Lung microvascular endothelial cell (primary cell): ENCODE data around the gene MGST2. TPM values are rescaled to one million over a fixed set of nuclear protein-coding genes. Genes with fewer than 3 reads are reported as not detected.
"Not testable (repeated sequence)": the region's sequence is repeated elsewhere in the genome, so short reads cannot be mapped to it uniquely, and the experiment has no call there.

Experiments
- DNase-seq, 2 donors: peaks; one replicate each; pipeline versions ENCODE4 v3.0.0 to v3.0.0-alpha.2; 2010; ENCODE audit warnings: low read depth in 2 of 2
- total RNA-seq: library from RNA; depleted of rRNA; stranded (reverse); fragments of >200 nt; gene quantifications from 2 replicates; pipeline ENCODE4 v1.2.1, GENCODE V29; 2014

The MGST2 gene
- 60.1 and 79.4 TPM in 2 replicates for total RNA-seq

- peak; percentile 94 to 97 for DNase-seq
These were observed at the start of gene MGST2 for GRCh38 chr4:139665690-139666529. Gene MGST2, plus strand, starts transcription at chr4:139665819. Its CDS starts 201 bp downstream, at chr4:139666020.

DNA sequence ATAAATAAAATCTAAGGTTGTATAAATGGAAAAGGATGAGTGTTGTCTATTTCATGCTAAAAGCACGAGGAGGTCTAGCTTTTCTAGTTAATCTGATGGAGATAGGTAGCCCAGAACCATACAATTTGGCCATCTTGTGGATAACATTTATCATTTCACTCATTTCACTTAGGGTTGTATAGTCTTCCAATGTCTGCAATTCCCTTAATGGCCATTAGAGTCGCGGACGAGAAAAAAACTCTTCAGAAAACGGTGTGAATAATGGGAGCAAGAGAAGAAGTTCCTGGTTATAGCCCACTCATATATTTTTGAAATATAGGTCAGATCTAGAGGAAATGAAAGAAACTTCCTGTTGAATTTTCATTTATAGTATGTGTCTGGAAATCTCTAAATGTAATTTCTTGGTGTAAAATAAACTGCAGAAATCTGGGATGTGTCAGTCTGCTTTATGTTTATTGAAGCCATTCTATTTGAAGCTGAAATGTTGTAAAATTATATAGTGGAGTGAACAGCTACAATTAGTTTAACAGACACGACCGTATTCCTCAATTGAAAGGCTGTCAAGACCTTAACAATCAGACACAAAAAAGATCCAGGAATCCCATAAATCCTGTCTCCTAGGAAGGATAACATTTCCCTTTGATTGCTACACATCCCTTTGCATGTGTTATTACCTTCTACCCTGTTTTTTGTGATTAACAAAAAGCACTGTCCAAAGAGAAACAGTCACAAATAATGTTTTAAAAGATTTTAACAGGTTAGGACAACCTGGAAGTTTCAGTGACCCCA lies 47.7 kb upstream of the MGST2 start:
- peak in 1 of 2 donors; percentile 42 for DNase-seq

- DNase-seq = peak; percentile 33 to 43
These were observed 46.0 kb upstream of the MGST2 start for GRCh38 chr4:139619644-139620043.

GRCh38 chr4:139622901-139623381 lies 42.7 kb upstream of the MGST2 start:
- DNase-seq = no peak

- DNase-seq = no peak
These were observed 41.1 kb upstream of the MGST2 start for GRCh38 chr4:139624441-139625092.

DNA sequence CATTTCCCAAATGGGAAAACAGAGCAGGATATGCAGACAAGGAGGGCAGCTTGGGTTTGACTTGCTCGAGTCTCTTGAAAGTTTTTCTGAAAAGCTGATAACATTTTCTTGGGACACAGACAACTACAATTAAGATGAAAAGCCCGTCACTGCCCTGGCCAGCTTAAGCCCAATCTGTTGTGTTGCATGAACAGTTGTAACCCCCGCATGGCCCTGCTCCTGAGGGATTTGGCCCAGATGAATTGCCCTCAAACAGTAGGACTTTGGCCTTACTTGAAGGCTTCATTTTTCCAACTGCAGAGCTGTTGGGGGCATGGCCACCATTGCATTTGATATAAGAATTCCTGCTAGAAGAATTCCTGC lies 40.5 kb upstream of the MGST2 start:
- no peak for DNase-seq

DNA sequence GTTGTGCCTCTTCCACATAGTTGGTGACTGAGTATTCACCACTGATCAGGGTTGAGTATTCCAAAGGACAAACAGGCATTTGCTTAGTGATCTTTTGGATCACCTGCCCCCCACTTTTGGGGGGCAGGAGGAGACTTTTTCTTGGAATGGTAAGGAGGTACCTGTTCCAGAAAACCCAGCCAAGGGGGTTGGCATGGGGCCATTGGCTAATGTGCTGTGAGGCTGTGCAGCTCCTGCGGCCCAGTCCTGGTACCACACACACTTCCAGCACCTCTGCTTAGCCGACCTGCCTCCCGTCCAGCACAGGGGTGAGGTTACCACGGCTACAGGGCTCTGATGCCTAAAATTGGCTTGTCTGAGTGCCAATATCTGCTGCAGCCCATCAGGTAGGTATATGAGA lies 40.1 kb upstream of the MGST2 start:
- DNase-seq = no peak

GRCh38 chr4:139628184-139629012 lies 37.2 kb upstream of the MGST2 start:
- no peak for DNase-seq

DNA sequence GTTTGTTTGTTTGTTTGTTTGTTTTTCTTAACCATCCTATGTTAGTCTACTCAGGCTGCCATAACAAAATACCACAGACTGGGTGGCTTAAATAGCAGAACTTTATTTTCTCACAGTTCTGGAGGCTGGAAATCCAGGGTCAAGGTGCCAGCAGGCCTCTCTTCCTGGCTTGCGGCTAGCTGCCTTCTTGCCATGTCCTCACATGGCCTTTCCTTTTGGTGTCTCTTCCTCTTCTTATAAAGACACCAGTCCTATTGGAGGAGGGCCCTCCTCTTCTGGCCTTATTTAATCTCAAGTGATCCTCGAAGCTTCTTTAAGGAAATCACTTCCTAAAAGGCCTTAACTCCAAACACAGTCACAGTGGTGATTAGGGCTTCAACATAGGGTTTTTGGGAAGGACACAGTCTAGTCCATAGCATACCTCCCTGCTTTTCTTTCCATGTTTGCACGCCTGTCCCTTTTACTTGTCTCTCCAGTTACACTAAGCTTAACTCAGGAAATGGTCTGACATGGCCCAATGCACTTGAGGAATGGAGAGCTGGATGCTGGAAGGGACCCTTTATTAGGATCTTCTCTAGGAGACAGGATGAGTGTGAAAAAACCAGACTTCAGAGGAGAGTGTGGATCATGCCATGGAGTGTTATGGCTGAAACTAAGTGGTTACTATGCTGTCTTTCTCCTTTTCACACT lies 36.0 kb upstream of the MGST2 start:
- DNase-seq = no peak

DNA sequence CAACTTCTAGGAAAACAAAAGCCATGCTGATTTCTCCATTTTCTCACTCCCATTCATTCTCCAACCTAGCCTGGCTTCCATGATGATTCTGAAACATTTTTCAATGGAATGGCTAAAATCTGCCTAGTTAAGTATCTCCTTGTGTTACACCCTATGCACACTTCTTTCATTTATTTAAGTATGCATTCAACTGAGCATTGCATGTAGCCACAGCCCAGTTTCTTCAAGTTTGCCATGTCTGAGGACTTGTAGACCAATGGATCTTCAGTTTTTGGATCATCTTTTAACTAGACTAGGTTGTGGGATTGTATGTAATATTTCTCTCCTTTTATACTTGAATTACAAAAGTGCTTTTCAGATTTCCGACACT lies 35.5 kb upstream of the MGST2 start:
- DNase-seq = no peak

- DNase-seq = no peak
These were observed 34.6 kb upstream of the MGST2 start for GRCh38 chr4:139630991-139631390.

DNA sequence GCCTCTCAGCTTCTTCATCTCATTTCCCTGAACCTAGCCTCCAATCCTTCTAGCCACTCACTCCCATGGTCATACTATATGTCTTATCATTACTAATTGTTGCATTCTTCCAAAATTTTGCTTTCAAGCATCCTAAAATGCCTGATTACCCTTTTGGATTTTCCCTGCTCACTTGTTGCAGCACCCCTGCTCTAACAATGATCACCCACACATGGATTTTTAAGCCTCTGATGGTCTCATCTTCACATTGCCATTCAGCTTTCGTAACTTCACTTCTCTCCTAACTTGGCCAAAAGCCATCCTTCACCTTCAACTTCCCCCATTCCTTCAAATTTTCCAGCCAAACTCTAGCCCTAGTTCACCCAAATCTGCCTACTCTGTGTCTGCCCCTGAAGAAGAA lies 33.8 kb upstream of the MGST2 start:
- DNase-seq = no peak

DNA sequence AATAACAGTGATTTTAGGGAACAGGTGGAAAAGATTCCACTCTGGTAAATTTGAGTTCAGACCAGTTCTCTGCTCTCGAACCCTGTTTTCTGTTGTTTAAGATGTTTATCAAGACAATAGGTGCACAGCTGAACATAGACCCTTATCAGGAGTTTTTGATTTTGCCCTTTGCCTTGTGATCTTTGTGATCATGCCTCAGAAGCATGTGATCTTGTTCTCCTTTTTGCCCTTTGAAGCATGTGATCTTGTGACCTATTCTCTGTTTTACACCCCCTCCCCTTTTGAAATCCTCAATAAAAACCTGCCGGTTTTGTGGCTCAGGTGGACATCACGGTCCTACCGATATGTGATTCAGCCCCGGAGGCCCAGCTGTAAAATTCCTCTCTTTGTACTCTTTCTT lies 32.9 kb upstream of the MGST2 start:
- DNase-seq = not testable (repeated sequence)

DNA sequence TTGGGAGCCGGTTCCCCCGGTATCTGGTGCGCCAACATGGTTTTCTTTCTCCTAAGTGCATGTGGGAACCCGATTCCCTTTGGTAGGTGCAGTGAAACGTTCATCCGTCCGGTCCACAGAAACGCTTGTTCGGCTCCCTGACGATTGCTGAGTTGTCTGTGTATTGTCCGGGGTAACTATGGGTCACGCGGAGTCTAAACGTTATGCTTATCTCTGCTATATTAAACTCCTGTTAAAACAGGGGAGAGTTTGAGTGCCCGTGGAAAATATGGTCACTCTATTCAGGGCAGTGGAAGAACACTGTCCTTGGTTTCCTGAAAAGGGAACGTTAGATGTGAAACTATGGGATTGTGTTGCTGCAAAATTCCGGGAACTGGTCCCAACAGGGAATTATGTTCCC lies 32.4 kb upstream of the MGST2 start:
- peak in 1 of 2 donors; percentile 59 for DNase-seq

GRCh38 chr4:139633661-139634060 lies 32.0 kb upstream of the MGST2 start:
- DNase-seq = peak; percentile 28 to 76

DNA sequence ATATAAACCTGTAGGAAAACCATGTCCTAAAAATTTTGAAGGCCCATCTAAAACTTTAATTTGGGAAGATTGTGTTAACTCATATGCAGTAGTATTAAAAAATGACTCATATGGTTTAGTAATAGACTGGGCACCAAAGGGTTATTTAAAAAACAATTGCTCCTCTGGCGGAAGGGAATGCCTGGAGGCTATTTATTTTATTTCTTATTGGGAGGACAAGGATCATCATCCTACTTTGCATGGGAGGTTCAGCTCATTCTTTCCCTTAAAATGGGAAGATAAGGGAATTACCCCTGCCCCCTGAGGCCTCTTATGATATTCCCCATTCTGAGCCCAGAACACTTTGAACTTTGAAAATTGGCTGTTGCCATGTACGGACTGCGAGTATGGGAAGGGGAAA lies 29.7 kb upstream of the MGST2 start:
- DNase-seq = no peak

- not testable (repeated sequence) for DNase-seq
These were observed 27.3 kb upstream of the MGST2 start for GRCh38 chr4:139638306-139638705.

- no peak for DNase-seq
These were observed 26.0 kb upstream of the MGST2 start for GRCh38 chr4:139639654-139640053.

DNA sequence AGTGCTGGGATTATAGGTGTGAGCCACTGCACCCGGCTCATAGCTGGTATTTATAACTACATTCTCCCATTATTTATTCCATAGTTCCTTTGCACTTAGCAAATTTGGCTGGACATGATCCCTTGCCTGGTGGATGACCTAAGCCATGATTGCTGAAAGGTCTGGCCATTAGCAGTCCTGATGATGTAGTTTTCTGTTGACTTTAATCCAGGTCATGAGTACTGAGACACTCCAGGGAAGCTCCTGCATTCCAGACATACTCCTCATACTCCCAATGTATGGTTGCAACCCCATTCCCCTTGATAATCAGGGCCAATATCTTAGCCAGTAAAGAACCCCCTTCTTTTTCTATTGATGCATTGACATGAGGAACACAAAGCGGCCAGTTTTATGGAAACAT lies 24.4 kb upstream of the MGST2 start:
- no peak for DNase-seq

DNA sequence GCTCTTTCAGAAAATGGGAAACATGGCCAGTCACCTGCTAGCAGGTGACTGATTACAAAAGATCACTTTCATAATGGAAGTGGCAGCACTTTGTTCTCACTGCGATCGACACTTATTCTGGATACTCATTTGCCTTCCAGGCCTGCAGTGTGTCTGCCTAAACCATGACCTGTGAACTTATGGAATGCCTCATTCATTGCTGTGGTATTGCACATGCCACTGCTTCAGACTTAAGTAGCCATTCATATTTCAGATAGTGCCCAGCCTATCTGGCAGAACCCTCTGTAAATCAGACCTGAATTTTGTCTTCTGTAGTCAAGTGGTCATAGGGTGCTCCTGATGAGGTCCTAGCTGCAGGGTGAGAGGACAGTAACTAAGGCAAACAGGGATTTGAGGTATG lies 23.3 kb upstream of the MGST2 start:
- no peak for DNase-seq
